Peyer's patch (tissue), 4 donors: ENCODE data around the gene MMAB.

Experiments used
- CTCF ChIP-seq, 6 experiments: fragments of 450-650 bp in 4 of 6; fragments of 200-600 bp in 2 of 6; sonication (generic) in 1 of 6; IDR thresholded peaks; one replicate each; pipeline ENCODE4 v1.5.1; 2017 to 2019; ENCODE audit warnings: antibody characterized with exemption in 6 of 6, mild to moderate bottlenecking in 3 of 6, moderate library complexity in 1 of 6
- POLR2A ChIP-seq, 2 donors: fragments of 450-650 bp; IDR thresholded peaks; one replicate each; pipeline ENCODE4 v1.5.1; 2017; ENCODE audit warnings: antibody characterized with exemption in 2 of 2, mild to moderate bottlenecking in 2 of 2, moderate library complexity in 2 of 2

- TF ChIP-seq POLR2A (IDR thresholded peaks at IDR 0.05) (no peak), CTCF (IDR thresholded peaks at IDR 0.05) (peak; percentile 75 to 97 (median 96))
Measured at GRCh38 chr12:109597795-109598427, 24.6 kb upstream of the MMAB start.
